Measurements from ENCODE around the gene ATG12. TPM values are rescaled to one million over a fixed set of nuclear protein-coding genes. Genes with fewer than 3 reads are reported as not detected.
"Not testable (repeated sequence)": the region's sequence is repeated elsewhere in the genome, so short reads cannot be mapped to it uniquely, and the experiment has no call there.

ATG12 gene
- polyA plus RNA-seq, 1 of the 3 experiments (the other 2 are of a cell fraction), result 29.1 TPM

DNA sequence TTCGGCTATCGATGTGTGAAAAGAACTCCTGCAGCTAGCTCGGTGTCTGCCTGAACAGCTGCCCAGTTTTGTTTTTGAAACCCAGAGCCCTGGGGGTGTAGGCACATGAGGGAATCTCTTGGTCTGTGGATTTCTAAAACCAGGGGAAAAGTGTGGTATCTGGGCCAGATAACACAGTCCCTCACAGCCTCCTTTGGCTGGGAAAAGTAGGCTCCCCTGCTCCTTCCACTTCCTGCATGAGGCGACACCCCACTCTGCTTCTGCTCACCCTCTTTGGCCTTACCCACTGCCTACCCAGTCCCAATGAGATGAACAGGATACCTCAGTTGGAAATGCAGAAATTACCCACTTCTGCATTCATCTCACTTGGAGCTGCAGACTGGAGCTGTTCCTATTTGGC lies 15.4 kb downstream of the ATG12 start:
- Histone ChIP-seq H3K9ac (no peak overlapping the region), H3K36me3 (replicated peaks in 1 of 2; ENCODE audit: control insufficient read depth in 1 of 2, insufficient read depth in 2 of 2, low read length in 1 of 2) (peaks cover 28 to 43% of the 10 kb centered on the region in 2 experiments), H3K27me3 (ENCODE audit: insufficient read depth) (no peaks in the 10 kb centered on the region), H3K9me2 (no peaks in the 10 kb centered on the region), H3F3A (replicated peaks; ENCODE audit: insufficient read depth) (peaks cover 10% of the 10 kb centered on the region), H3K4me2 (no peak overlapping the region), H3K4me1 (ENCODE audit: control insufficient read depth in 1 of 2, insufficient read depth in 2 of 2, low read depth in 1 of 2, low read length in 1 of 2) (no peaks in the 10 kb centered on the region), H3K27ac (ENCODE audit: low read depth in 2 of 2, low read length in 1 of 2) (no peak overlapping the region), H2AFZ (ENCODE audit: low read depth) (no peak overlapping the region), H3K4me3 (ENCODE audit: low read depth in 2 of 2, low read length in 1 of 2) (no peak overlapping the region), H3K9me3 (no peaks in the 10 kb centered on the region), H4K20me1 (ENCODE audit: insufficient read depth) (no peaks in the 10 kb centered on the region), H3K79me2 (ENCODE audit: insufficient read depth) (no peaks in the 10 kb centered on the region)
- CTCF ChIA-PET, result interaction anchor here (0.8 to 2.7 kb wide), 3 partner anchors 13 to 191 kb away, joined by 3 to 10 read pairs (median 4); no protein-coding TSS in a partner anchor
- WGBS (ENCODE audit: low lambda C conversion rate), result 90% methylated on average over 4 of the region's 4 CpGs
- POLR2A ChIA-PET, result no interaction called here
- TF ChIP-seq NRF1 (IDR thresholded peaks at IDR 0.05; ENCODE audit: low read depth, low read length) (no peak), FOSL2 (IDR thresholded peaks at IDR 0.05; ENCODE audit: borderline replicate concordance, low read depth) (no peak), SMC3 (IDR thresholded peaks at IDR 0.05; ENCODE audit: low read depth, low read length) (no peak), EP300 (IDR thresholded peaks at IDR 0.05; ENCODE audit: borderline replicate concordance in 1 of 2, low read depth in 1 of 2, low read length in 1 of 2) (no peak), TCF12 (IDR thresholded peaks at IDR 0.05) (no peak), RAD21 (IDR thresholded peaks at IDR 0.05; ENCODE audit: low read length) (no peak), REST (IDR thresholded peaks at IDR 0.05; ENCODE audit: low read depth, low read length) (no peak), FOXJ3 (CRISPR knock-in tag; IDR thresholded peaks at IDR 0.05) (no peak)
- TF ChIP-seq, protein P1, sequence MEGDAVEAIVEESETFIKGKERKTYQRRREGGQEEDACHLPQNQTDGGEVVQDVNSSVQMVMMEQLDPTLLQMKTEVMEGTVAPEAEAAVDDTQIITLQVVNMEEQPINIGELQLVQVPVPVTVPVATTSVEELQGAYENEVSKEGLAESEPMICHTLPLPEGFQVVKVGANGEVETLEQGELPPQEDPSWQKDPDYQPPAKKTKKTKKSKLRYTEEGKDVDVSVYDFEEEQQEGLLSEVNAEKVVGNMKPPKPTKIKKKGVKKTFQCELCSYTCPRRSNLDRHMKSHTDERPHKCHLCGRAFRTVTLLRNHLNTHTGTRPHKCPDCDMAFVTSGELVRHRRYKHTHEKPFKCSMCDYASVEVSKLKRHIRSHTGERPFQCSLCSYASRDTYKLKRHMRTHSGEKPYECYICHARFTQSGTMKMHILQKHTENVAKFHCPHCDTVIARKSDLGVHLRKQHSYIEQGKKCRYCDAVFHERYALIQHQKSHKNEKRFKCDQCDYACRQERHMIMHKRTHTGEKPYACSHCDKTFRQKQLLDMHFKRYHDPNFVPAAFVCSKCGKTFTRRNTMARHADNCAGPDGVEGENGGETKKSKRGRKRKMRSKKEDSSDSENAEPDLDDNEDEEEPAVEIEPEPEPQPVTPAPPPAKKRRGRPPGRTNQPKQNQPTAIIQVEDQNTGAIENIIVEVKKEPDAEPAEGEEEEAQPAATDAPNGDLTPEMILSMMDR (IDR thresholded peaks at IDR 0.05), result no peak
- TF ChIP-seq, protein P2, sequence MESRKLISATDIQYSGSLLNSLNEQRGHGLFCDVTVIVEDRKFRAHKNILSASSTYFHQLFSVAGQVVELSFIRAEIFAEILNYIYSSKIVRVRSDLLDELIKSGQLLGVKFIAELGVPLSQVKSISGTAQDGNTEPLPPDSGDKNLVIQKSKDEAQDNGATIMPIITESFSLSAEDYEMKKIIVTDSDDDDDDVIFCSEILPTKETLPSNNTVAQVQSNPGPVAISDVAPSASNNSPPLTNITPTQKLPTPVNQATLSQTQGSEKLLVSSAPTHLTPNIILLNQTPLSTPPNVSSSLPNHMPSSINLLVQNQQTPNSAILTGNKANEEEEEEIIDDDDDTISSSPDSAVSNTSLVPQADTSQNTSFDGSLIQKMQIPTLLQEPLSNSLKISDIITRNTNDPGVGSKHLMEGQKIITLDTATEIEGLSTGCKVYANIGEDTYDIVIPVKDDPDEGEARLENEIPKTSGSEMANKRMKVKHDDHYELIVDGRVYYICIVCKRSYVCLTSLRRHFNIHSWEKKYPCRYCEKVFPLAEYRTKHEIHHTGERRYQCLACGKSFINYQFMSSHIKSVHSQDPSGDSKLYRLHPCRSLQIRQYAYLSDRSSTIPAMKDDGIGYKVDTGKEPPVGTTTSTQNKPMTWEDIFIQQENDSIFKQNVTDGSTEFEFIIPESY (IDR thresholded peaks at IDR 0.05; ENCODE audit: borderline replicate concordance, low read depth), result no peak
- DNase-seq, result no peak

DNA sequence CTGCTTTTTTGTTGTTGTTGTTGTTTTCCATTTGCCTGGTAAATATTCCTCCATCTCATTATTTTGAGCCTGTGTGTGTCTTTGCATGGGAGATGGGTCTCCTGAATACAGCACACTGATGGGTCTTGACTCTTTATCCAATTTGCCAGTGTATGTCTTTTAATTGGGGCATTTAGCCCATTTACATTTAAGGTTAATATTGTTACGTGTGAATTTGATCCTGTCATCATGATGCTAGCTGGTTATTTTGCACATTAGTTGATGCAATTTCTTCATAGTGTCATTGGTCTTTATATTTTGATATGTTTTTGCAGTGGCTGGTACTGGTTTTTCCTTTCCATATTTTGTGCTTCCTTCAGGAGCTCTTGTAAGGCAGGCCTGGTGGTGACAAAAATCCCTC lies 16.4 kb downstream of the ATG12 start:
- H3K36me3 ChIP-seq (replicated peaks in 1 of 2; ENCODE audit: control insufficient read depth in 1 of 2, insufficient read depth in 2 of 2, low read length in 1 of 2), result peaks cover 19 to 33% of the 10 kb centered on the region in 2 experiments
- H3K79me2 ChIP-seq (ENCODE audit: insufficient read depth); POLR2A ChIA-PET; H2AFZ ChIP-seq (ENCODE audit: low read depth); DNase-seq; H3K4me3 ChIP-seq (ENCODE audit: low read depth in 2 of 2, low read length in 1 of 2); H3K9me2 ChIP-seq; CTCF ChIA-PET; H3F3A ChIP-seq (replicated peaks; ENCODE audit: insufficient read depth); H4K20me1 ChIP-seq (ENCODE audit: insufficient read depth); H3K9ac ChIP-seq; H3K27ac ChIP-seq (ENCODE audit: low read depth in 2 of 2, low read length in 1 of 2); H3K4me2 ChIP-seq; H3K4me1 ChIP-seq (ENCODE audit: control insufficient read depth in 1 of 2, insufficient read depth in 2 of 2, low read depth in 1 of 2, low read length in 1 of 2); H3K27me3 ChIP-seq (ENCODE audit: insufficient read depth); H3K9me3 ChIP-seq: not testable (repeated sequence)
- 100% methylated on average over 1 of the region's 1 CpG for WGBS (ENCODE audit: low lambda C conversion rate)

All from SK-N-SH (cell line).